Peyer's patch (tissue), 4 donors: ENCODE data around the gene TPM2. TPM values are rescaled to one million over a fixed set of nuclear protein-coding genes. Genes with fewer than 3 reads are reported as not detected.

Experiments
- DNase-seq, 3 donors: peaks; one replicate each; pipeline ENCODE4 v3.0.0-alpha.2; 2017 to 2019
- H3K27ac ChIP-seq, 4 donors: fragments of 200-600 bp; sonication (generic); one replicate each; pipeline ENCODE4 v1.5.1; 2016 to 2019
- H3K27me3 ChIP-seq, 2 donors: fragments of 200-600 bp; sonication (generic); one replicate each; pipeline ENCODE4 v1.5.1; 2019
- H3K36me3 ChIP-seq, 3 donors: fragments of 200-600 bp; sonication (generic); one replicate each; pipeline ENCODE4 v1.5.1; 2016 to 2019
- H3K4me1 ChIP-seq, 4 donors: fragments of 200-600 bp; sonication (generic); one replicate each; pipeline ENCODE4 v1.5.1; 2016 to 2019
- H3K4me3 ChIP-seq, 4 donors: fragments of 200-600 bp; sonication (generic); 1 replicate in 3 of 4; 2 replicates in 1 of 4; pipeline ENCODE4 v1.5.1; 2016 to 2019; ENCODE audit warnings: mild to moderate bottlenecking in 1 of 4
- H3K9me3 ChIP-seq, 4 donors: fragments of 200-600 bp; sonication (generic); one replicate each; pipeline ENCODE4 v1.5.1; 2016 to 2019; ENCODE audit warnings: mild to moderate bottlenecking in 1 of 4
- POLR2A ChIP-seq, 2 donors: fragments of 450-650 bp; IDR thresholded peaks; one replicate each; pipeline ENCODE4 v1.5.1; 2017; ENCODE audit warnings: antibody characterized with exemption in 2 of 2, mild to moderate bottlenecking in 2 of 2, moderate library complexity in 2 of 2
- total RNA-seq, 4 donors: library from RNA; depleted of rRNA; stranded (reverse); fragments of >200 nt; gene quantifications; one replicate each; pipeline ENCODE4 v1.1.0, GENCODE V29; 2016
- TF ChIP-seq, protein P1 (sequence below), 6 experiments: fragments of 450-650 bp in 4 of 6; fragments of 200-600 bp in 2 of 6; sonication (generic) in 1 of 6; IDR thresholded peaks; one replicate each; pipeline ENCODE4 v1.5.1; 2017 to 2019; ENCODE audit warnings: antibody characterized with exemption in 6 of 6, mild to moderate bottlenecking in 3 of 6, moderate library complexity in 1 of 6

TPM2 gene
- total RNA-seq, 4 donors from 2014 or later = 41.2 to 436 (median 122) TPM

- no peak for DNase-seq
- Histone ChIP-seq H3K27ac (no peak overlapping the region), H3K36me3 (peaks cover 0 to 93% (median 0%) of the 10 kb centered on the region in 3 donors), H3K4me3 (no peak overlapping the region), H3K4me1 (no peaks in the 10 kb centered on the region), H3K9me3 (no peaks in the 10 kb centered on the region), H3K27me3 (no peaks in the 10 kb centered on the region)
- TF ChIP-seq, protein P1, sequence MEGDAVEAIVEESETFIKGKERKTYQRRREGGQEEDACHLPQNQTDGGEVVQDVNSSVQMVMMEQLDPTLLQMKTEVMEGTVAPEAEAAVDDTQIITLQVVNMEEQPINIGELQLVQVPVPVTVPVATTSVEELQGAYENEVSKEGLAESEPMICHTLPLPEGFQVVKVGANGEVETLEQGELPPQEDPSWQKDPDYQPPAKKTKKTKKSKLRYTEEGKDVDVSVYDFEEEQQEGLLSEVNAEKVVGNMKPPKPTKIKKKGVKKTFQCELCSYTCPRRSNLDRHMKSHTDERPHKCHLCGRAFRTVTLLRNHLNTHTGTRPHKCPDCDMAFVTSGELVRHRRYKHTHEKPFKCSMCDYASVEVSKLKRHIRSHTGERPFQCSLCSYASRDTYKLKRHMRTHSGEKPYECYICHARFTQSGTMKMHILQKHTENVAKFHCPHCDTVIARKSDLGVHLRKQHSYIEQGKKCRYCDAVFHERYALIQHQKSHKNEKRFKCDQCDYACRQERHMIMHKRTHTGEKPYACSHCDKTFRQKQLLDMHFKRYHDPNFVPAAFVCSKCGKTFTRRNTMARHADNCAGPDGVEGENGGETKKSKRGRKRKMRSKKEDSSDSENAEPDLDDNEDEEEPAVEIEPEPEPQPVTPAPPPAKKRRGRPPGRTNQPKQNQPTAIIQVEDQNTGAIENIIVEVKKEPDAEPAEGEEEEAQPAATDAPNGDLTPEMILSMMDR (IDR thresholded peaks at IDR 0.05) = no peak
- no peak for TF ChIP-seq POLR2A (IDR thresholded peaks at IDR 0.05)
Observed at GRCh38 chr9:35705836-35706430, 16.2 kb upstream of the TPM2 start.

GRCh38 chr9:35705372-35705771, 15.6 kb upstream of the TPM2 start:
- Histone ChIP-seq H3K4me3 (no peak overlapping the region), H3K36me3 (peaks cover 0 to 93% (median 0%) of the 10 kb centered on the region in 3 donors), H3K27me3 (no peaks in the 10 kb centered on the region), H3K27ac (no peak overlapping the region), H3K4me1 (no peaks in the 10 kb centered on the region), H3K9me3 (no peaks in the 10 kb centered on the region)
- DNase-seq = no peak
- TF ChIP-seq, protein P1 (IDR thresholded peaks at IDR 0.05) = no peak
- no peak for TF ChIP-seq POLR2A (IDR thresholded peaks at IDR 0.05)

DNA sequence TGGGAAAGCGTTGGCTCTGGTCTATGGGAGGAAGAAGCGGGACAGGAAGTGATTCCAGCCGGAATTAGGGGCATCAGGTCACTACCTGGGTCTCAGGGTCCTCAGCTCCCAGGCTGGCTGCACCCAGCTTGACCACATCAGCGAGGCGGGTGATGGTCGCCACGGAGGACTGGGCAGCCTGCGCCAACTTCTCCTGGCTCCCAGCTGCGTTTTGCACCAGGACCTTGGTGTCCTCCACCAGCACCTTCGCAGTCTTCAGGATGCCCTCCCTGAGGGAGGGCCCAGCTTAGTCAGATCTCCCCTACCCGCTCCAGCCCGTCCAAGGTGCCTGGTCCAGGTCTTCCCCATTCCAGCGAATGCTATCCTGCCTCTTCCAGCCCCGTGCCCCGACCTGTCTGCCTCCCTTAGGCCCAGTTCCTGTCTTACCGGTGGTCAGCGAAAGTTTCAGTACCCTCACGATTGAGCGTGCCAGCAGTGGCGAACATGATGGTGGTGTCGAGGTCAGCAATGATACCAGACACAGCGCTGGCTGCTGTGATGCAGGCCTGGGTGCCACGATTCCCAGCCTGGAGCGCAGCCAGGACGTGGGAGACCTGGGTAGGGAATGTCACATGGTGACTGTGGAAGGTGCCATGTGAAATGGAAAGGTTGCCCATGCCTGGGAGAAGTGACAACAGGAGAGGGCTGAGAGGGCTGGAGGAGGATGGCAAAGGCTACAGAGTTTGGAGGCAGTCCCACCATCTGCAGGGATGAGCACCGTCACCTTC, 14.4 kb upstream of the TPM2 start:
- Histone ChIP-seq H3K9me3 (no peaks in the 10 kb centered on the region), H3K27me3 (no peaks in the 10 kb centered on the region), H3K36me3 (peaks cover 0 to 100% (median 0%) of the 10 kb centered on the region in 3 donors), H3K4me3 (no peak overlapping the region), H3K4me1 (no peaks in the 10 kb centered on the region), H3K27ac (no peak overlapping the region)
- TF ChIP-seq, protein P1 (IDR thresholded peaks at IDR 0.05) = no peak
- TF ChIP-seq POLR2A (IDR thresholded peaks at IDR 0.05) = no peak
- DNase-seq = no peak

GRCh38 chr9:35702696-35703095, 13.0 kb upstream of the TPM2 start:
- DNase-seq = no peak
- H3K27me3 ChIP-seq = no peaks in the 10 kb centered on the region
- H3K27ac ChIP-seq = no peak overlapping the region
- no peaks in the 10 kb centered on the region for H3K9me3 ChIP-seq
- no peak for TF ChIP-seq POLR2A (IDR thresholded peaks at IDR 0.05)
- TF ChIP-seq, protein P1 (IDR thresholded peaks at IDR 0.05) = no peak
- H3K4me3 ChIP-seq = no peak overlapping the region
- H3K36me3 ChIP-seq = peaks cover 0 to 100% (median 0%) of the 10 kb centered on the region in 3 donors
- H3K4me1 ChIP-seq = no peaks in the 10 kb centered on the region

GRCh38 chr9:35700942-35701341, 11.2 kb upstream of the TPM2 start:
- peaks cover 0 to 93% (median 0%) of the 10 kb centered on the region in 3 donors for H3K36me3 ChIP-seq
- no peaks in the 10 kb centered on the region for H3K9me3 ChIP-seq
- H3K4me3 ChIP-seq = no peak overlapping the region
- no peak for DNase-seq
- H3K4me1 ChIP-seq = peaks cover 0 to 14% (median 0%) of the 10 kb centered on the region in 4 donors
- TF ChIP-seq, protein P1 (IDR thresholded peaks at IDR 0.05) = no peak
- TF ChIP-seq POLR2A (IDR thresholded peaks at IDR 0.05) = no peak
- no peak overlapping the region for H3K27ac ChIP-seq
- H3K27me3 ChIP-seq = no peaks in the 10 kb centered on the region
